HEK293 (cell line): ENCODE data around the gene TMEM250.

Experiments used
- ZBTB7A ChIP-seq: fragments of 450-650 bp; formaldehyde crosslinking; IDR thresholded peaks from 2 replicates; pipeline ENCODE4 v1.5.1; 2016; ENCODE audit warnings: low read depth, missing biosample characterization, missing genetic modification characterization
- ZNF292 ChIP-seq: fragments of 450-650 bp; formaldehyde crosslinking; IDR thresholded peaks from 2 replicates; pipeline ENCODE4 v1.5.1; 2016; ENCODE audit warnings: low read depth, missing biosample characterization, missing genetic modification characterization, borderline replicate concordance
- ZNF473 ChIP-seq: fragments of 450-650 bp; formaldehyde crosslinking; IDR thresholded peaks from 2 replicates; pipeline ENCODE4 v1.5.1; 2017; ENCODE audit warnings: missing biosample characterization, missing genetic modification characterization
- ZNF785 ChIP-seq: fragments of 450-650 bp; formaldehyde crosslinking; IDR thresholded peaks from 2 replicates; pipeline ENCODE4 v1.5.1; 2016; ENCODE audit warnings: missing biosample characterization, missing genetic modification characterization
- TF ChIP-seq, protein P1 (sequence below): fragments of 450-650 bp; formaldehyde crosslinking; IDR thresholded peaks from 2 replicates; pipeline ENCODE4 v1.5.1; 2017; ENCODE audit warnings: missing biosample characterization, missing genetic modification characterization
- TF ChIP-seq, protein P2 (sequence below): fragments of 450-650 bp; formaldehyde crosslinking; IDR thresholded peaks from 2 replicates; pipeline ENCODE4 v1.5.1; 2016; ENCODE audit warnings: missing biosample characterization, missing genetic modification characterization
- TF ChIP-seq, protein P3 (sequence below): IDR thresholded peaks from 2 replicates; pipeline ENCODE4 v1.6.1; 2011; ENCODE audit warnings: mild to moderate bottlenecking, low read depth, low read length, borderline replicate concordance

DNA sequence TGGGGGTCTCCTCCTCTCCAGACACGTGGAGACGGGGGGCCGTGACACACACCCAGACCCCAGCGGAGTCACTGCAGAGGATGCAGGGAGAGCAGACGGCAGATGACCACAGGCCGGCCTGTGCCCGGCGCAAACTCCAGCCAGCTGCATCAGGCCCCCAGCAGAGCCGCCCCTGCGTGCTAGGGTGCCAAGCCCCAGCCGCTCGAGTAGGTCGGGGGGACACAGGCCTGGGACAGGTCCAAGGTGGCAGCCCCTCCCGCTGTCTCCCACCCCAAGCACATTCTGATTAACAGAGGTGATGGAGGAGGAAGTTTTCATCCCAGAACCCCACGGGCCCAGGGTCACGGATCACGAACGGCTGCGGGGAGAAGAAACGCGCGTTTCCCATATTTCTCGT is 38.0 kb downstream of the TMEM250 start:
- TF ChIP-seq, protein P1, sequence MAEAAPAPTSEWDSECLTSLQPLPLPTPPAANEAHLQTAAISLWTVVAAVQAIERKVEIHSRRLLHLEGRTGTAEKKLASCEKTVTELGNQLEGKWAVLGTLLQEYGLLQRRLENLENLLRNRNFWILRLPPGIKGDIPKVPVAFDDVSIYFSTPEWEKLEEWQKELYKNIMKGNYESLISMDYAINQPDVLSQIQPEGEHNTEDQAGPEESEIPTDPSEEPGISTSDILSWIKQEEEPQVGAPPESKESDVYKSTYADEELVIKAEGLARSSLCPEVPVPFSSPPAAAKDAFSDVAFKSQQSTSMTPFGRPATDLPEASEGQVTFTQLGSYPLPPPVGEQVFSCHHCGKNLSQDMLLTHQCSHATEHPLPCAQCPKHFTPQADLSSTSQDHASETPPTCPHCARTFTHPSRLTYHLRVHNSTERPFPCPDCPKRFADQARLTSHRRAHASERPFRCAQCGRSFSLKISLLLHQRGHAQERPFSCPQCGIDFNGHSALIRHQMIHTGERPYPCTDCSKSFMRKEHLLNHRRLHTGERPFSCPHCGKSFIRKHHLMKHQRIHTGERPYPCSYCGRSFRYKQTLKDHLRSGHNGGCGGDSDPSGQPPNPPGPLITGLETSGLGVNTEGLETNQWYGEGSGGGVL (tag by site-specific recombination), result no peak
- TF ChIP-seq ZNF785 (tag by site-specific recombination), result no peak
- TF ChIP-seq ZBTB7A (tag by site-specific recombination), result no peak
- TF ChIP-seq, protein P2, sequence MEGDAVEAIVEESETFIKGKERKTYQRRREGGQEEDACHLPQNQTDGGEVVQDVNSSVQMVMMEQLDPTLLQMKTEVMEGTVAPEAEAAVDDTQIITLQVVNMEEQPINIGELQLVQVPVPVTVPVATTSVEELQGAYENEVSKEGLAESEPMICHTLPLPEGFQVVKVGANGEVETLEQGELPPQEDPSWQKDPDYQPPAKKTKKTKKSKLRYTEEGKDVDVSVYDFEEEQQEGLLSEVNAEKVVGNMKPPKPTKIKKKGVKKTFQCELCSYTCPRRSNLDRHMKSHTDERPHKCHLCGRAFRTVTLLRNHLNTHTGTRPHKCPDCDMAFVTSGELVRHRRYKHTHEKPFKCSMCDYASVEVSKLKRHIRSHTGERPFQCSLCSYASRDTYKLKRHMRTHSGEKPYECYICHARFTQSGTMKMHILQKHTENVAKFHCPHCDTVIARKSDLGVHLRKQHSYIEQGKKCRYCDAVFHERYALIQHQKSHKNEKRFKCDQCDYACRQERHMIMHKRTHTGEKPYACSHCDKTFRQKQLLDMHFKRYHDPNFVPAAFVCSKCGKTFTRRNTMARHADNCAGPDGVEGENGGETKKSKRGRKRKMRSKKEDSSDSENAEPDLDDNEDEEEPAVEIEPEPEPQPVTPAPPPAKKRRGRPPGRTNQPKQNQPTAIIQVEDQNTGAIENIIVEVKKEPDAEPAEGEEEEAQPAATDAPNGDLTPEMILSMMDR, result no peak
- TF ChIP-seq ZNF292 (tag by site-specific recombination), result no peak
- no peak for TF ChIP-seq ZNF473
- TF ChIP-seq, protein P3, sequence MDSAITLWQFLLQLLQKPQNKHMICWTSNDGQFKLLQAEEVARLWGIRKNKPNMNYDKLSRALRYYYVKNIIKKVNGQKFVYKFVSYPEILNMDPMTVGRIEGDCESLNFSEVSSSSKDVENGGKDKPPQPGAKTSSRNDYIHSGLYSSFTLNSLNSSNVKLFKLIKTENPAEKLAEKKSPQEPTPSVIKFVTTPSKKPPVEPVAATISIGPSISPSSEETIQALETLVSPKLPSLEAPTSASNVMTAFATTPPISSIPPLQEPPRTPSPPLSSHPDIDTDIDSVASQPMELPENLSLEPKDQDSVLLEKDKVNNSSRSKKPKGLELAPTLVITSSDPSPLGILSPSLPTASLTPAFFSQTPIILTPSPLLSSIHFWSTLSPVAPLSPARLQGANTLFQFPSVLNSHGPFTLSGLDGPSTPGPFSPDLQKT, result no peak
